Stimulated activated CD4-positive, alpha-beta T cell treated with anti-CD3 and anti-CD28 coated beads, Interleukin-2, amount 100 ng/mL, for 48 hours (primary cell): ENCODE measurements around the gene MICAL3.
"Not testable (repeated sequence)": the region's sequence is repeated elsewhere in the genome, so short reads cannot be mapped to it uniquely, and the experiment has no call there.

ENCODE experiments used
- DNase-seq, 2 donors: peaks; one replicate each; pipeline ENCODE4 v3.0.0-alpha.2; 2020

MICAL3 gene

GRCh38 chr22:18024276-18024939 lies at the start of gene MICAL3:
Gene MICAL3, minus strand, starts transcription at chr22:18024561. Its CDS starts 117,749 bp downstream, at chr22:17906812.
- peak; percentile 61 to 63 for DNase-seq

- DNase-seq = not testable (repeated sequence)
Observed at GRCh38 chr22:18073927-18074326, 49.6 kb upstream of the MICAL3 start.

- no peak for DNase-seq
Observed at GRCh38 chr22:18073467-18073866, 49.1 kb upstream of the MICAL3 start.

GRCh38 chr22:18071968-18072310 lies 47.6 kb upstream of the MICAL3 start:
- DNase-seq = no peak

GRCh38 chr22:18071307-18071967 lies 47.1 kb upstream of the MICAL3 start:
- not testable (repeated sequence) for DNase-seq

GRCh38 chr22:18070556-18071306 lies 46.4 kb upstream of the MICAL3 start:
- DNase-seq = no peak

GRCh38 chr22:18070041-18070440 lies 45.7 kb upstream of the MICAL3 start:
- no peak for DNase-seq

GRCh38 chr22:18069041-18069440 lies 44.7 kb upstream of the MICAL3 start:
- no peak for DNase-seq

GRCh38 chr22:18068381-18068988 lies 44.1 kb upstream of the MICAL3 start:
- DNase-seq = no peak

GRCh38 chr22:18067548-18068341 lies 43.4 kb upstream of the MICAL3 start:
- DNase-seq = no peak

- DNase-seq = no peak
Observed at GRCh38 chr22:18067121-18067520, 42.8 kb upstream of the MICAL3 start.

- no peak for DNase-seq
Observed at GRCh38 chr22:18066181-18066859, 42.0 kb upstream of the MICAL3 start.

- DNase-seq = no peak
Observed at GRCh38 chr22:18065256-18065655, 40.9 kb upstream of the MICAL3 start.

- no peak for DNase-seq
Observed at GRCh38 chr22:18064636-18065035, 40.3 kb upstream of the MICAL3 start.

- not testable (repeated sequence) for DNase-seq
Observed at GRCh38 chr22:18063715-18064114, 39.4 kb upstream of the MICAL3 start.

- no peak for DNase-seq
Observed at GRCh38 chr22:18063306-18063705, 38.9 kb upstream of the MICAL3 start.

GRCh38 chr22:18062421-18062820 lies 38.1 kb upstream of the MICAL3 start:
- DNase-seq = no peak

GRCh38 chr22:18060646-18061620 lies 36.6 kb upstream of the MICAL3 start:
- no peak for DNase-seq

- DNase-seq = no peak
Observed at GRCh38 chr22:18059991-18060390, 35.6 kb upstream of the MICAL3 start.

GRCh38 chr22:18059473-18059872 lies 35.1 kb upstream of the MICAL3 start:
- no peak for DNase-seq

- DNase-seq = no peak
Observed at GRCh38 chr22:18059094-18059417, 34.7 kb upstream of the MICAL3 start.
